ENCODE data around the gene ATRNL1.

ATRNL1 gene

DNA sequence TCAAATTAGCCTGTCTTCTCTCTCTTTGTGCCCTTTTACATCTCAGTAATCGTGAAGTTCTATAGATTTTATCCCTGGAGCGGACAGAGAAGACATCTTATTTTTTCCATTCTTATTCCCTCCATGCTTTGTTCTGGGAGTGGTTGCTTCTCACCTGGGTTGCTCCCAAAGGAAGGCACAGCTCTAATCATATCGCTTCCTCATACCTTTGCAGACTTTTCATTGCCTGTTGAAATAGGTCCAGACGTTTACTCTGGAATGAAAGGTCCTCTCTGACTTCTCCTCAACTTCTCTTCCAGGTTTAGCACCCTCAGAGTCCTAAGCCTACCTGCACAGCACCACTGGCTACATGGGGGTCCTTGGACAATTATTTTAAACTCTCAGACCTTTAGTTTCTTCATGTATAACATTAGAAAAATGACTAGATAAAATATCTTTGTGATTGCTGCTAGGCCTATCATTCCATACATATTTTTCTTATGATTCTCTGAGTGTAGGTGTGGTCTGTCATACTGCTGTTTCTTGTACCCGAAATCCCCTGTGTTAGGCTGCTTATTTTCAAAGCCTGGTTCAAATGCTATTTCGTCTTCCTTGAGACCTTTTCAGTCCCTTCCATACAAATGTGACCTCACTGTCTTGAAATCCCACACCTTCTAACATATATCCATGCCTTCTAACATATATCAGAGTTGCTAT is 761.7 kb downstream of the ATRNL1 start:
- DNase-seq: no peak

DNA sequence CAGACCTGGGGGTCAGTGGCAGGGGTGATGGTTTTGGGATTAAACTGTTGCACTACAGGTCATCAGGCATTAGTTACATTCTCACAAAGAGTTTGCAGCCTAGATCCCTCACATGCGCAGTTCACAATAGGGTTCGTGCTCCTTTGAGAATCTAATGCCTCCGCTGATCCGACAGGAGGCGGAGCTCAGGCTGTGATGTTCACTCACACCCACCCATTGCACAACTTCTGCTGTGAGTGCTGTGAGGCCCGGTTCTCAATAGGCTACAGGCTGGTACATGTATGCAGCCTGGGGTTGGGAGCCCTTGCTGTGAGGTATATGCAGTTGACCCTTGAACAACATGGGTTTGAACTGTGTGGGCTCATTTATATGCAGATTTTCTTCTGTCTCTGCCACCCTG is 763.4 kb downstream of the ATRNL1 start:
- no peak for DNase-seq

DNA sequence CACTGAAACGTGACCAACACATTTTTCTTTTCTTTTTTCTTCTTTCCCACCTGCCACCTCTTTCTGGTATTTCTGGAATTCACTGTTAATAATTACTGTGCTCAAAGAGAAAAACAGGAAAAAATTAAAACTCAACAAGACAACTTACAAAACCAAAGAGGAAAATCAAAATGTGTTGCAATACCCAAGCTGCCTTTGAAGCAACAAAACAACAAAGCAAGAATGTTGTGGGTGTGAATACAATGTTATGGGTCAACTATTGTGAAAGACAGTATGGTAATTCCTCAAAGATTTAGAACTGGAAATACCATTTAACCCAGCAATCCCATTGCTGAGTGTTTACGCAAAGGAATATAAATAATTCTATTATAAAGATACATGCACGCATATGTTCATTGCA is 764.7 kb downstream of the ATRNL1 start:
- no peak for DNase-seq

DNA sequence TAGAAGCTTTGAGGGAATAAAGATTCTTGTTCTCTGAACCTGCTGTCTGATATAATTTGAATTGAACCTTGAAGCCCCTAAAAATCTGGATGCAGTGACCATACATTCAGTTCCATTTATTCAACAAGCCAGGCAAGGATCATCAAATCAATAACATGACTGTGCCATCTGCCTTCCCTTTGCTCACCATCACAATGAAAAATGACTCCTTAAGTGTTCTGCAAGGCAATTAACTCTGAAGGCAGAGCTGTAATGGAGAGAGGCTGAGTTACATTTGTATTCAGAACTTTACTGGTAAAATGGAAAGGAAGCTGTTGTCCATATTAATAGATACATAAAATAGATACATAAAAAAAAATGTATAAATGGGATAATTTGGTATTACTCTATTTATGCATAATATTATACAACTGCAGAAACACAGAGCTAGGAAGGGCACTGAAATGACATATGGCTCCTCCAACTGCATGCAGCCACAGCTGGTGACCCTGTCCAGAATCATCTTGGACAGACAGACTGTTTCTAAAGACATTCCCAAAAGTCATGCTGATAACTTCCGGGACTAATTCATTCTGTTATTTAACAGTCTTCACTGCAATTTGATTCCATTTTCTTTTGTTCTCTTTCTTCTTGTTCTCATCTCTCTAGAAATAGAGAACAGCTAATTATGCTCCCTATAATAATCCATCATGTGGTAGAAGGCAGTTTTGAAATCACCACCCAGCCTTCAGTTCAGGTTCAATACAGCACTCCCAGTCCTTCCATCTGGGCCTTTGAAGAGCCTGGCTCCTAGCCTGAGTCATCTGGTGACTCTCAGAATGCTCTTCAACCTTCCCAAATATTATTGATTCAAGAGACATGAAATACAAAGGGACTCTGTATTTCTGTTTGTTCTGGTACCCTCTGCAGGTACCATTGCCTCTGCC is 767.3 kb downstream of the ATRNL1 start:
- DNase-seq: no peak

DNA sequence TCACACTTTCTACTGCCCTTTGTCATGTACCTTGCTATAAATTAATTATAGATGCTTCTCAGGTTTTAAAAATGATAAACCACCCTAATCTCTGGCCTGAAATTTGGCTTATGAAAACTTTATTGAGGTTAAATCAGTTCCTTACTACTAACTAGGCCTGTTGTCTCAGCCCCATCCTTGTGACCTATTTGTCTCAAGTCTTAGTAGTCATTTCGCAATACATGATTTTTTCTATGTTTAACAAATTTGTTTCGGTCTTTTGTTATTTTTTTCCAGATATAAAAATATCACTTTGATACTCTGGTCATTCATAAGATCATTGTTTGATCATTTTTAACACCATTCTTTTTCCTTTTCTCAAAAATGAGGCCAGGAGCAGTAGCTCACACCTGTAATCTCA is 768.3 kb downstream of the ATRNL1 start:
- DNase-seq: no peak

DNA sequence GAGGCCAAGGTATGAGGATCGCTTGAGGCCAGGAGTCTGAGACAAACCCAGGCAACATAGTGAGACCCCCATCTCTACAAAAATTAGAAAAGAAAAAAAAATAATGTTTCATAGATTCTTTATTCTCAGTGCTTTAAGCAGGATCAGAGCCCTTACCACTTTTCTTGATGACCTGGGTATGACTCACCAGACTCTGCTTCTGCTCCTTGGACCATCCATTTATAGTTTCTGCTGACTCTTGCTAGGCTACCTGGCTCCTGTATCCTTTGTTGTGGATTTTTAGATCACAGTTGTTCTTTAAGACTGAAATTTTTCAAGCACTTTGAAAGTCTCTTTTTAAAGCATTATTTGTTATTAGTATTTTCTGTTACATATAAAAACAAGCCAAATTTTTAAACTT is 768.7 kb downstream of the ATRNL1 start:
- DNase-seq: no peak

- no peak for DNase-seq
These were observed 773.0 kb downstream of the ATRNL1 start for GRCh38 chr10:115866174-115866573.

DNA sequence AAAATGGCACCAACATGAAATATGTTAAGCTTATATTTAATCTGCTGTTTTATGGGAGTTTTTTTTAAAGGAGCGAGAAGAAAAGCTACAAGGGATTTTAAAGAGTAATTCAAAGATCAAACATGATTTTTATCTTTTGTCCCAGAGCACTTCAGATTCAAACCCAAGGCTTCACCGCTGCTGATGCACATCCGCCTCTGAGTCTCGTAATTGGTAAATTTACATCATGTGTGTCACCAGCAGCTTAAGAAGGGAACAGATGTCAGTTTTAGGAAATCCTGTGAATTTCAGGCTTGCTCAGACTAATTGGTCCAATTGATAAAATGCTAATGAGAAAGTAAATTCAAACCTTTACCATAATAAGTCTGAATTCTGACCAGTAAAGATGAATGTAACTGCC is 773.5 kb downstream of the ATRNL1 start:
- DNase-seq: no peak

DNA sequence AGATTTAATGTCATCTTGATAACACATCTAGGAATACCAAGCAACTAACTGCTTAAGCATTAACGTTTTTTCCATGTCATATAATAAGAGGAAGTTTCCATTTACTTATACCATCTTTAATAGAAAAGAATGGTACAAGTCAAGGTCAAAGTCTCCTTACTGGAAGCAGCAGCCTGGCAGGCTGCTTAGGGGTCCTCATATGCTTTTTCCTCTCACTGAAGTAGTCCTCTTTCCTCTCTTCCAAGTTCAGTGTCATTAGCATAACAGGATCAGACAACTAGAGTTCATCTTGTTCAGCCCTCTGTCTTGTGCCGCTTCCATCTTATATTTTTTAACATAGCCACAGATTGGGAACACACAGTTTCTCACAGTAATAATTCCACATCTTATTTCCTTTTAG is 774.1 kb downstream of the ATRNL1 start:
- DNase-seq: no peak

- no peak for DNase-seq
These were observed 778.7 kb downstream of the ATRNL1 start for GRCh38 chr10:115871855-115872254.

DNA sequence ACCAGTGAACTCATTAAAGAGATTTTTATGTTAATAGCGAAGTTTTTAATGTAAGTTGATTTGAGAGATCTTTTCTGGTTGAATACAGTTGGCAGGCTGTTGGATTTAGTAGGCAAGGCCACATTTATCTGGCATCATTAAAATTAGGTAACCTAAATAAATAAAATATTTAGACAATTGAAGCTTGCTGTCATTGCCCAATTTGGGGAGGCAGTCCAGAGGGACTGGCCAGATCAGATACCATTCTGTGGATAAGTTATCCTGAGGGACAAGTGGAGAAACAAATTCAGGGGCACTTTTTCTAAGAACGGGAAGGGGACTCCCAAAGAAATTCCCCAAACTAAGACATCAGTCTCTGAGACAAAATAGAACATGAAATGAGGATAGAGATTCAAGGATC is 782.0 kb downstream of the ATRNL1 start:
- no peak for DNase-seq

GRCh38 chr10:115879372-115880089 is 786.4 kb downstream of the ATRNL1 start:
- no peak for DNase-seq

DNA sequence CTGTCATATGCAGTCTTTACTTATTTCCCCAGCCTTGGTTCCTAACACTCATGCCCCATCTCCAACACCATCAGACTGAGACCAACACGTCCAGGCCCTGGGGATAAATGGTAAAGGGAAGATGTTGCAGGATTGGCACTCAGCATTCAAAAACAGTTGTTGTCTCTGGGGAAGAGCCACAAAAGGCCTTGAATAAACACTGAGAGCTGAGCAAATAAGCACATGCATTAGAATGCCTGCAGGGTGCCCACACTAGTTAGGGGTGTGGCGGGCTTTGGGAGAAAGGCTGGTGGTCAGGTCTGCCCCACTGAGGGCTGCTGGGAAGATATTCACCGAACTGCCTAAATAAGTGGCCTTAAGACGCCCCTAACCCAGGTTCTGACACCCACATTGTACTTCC is 788.9 kb downstream of the ATRNL1 start:
- DNase-seq: no peak

- DNase-seq: no peak
These were observed 790.2 kb downstream of the ATRNL1 start for GRCh38 chr10:115883372-115883771.

DNA sequence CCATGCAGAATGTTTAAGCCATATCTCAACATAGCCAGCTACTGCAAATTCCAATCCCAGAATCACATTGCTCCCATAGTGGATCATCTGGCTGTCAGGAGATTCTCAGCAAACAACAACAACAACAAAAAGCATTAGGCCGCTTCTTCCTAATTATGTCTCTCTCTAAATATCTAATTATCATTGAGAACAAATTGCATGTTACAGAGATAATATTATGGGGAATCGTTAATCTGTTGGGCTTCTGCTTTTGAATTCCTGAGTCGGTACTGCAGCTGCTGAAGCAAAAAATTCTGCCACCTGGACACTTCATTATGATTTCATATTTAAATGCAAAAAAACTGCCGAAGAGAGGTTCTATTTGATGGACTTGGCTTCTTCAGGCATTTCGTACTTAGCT is 791.2 kb downstream of the ATRNL1 start:
- no peak for DNase-seq

GRCh38 chr10:115895166-115895565 is 802.0 kb downstream of the ATRNL1 start:
- no peak for DNase-seq

- no peak for DNase-seq
These were observed 805.1 kb downstream of the ATRNL1 start for GRCh38 chr10:115898242-115898641.

DNA sequence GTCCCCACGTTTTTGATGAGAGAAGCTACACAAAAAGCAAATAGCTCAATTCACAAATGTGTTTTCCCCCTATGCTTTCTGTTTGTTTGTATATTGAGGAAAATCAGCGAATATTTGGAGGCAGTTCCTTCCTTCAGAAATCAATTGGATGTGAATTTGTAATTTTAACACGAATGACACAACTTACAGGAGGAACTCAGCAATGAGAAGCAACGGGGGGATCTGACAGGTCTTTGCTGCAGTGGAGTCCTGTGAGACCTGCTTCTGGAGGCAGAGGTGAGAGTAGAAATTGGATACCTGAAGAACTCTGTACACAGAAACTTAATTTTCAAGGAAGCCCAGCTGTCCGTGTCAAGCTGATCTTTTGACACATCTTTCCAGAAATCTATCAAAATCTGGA is 809.4 kb downstream of the ATRNL1 start:
- DNase-seq: no peak

GRCh38 chr10:115903207-115903606 is 810.0 kb downstream of the ATRNL1 start:
- DNase-seq: no peak

DNA sequence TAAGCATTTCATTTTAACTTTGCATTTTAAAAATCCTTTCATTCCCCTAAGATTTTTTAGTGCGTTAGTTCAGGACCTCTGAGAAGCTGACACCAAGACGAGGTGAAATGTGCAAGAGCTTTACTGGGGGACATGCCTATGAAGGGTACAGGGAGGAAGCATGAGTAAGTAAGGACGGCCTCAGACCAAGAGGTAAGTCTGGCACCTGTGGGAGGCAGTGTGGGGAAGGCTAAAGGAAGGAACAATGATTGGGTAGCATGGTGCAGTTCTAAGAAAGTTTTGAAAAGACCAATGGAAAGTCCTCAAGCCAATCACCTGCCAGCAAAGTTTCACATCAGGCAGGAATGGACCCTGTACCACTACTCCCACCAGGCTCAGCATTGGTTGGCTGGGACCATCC is 810.7 kb downstream of the ATRNL1 start:
- DNase-seq: no peak

DNA sequence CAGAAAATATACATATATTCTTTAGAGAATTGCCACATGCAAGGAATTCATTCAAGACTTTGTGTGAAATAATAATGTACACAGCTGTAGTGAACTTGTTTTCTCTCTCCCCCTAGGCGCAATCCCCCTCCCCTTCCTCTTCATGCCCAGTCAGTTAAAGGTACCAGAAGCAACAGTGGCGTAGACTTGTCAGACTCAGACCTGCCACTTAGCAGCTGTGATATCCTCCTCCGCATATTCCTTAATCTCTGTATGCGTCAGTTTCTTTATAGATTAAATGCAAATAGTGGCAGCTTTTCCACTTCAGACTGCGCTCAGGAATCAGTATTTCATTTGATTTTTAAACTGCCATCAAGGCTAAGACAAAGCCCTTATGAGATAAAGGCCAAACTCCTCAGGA is 815.9 kb downstream of the ATRNL1 start:
- no peak for DNase-seq

- DNase-seq: no peak
These were observed 817.0 kb downstream of the ATRNL1 start for GRCh38 chr10:115909962-115910731.

DNA sequence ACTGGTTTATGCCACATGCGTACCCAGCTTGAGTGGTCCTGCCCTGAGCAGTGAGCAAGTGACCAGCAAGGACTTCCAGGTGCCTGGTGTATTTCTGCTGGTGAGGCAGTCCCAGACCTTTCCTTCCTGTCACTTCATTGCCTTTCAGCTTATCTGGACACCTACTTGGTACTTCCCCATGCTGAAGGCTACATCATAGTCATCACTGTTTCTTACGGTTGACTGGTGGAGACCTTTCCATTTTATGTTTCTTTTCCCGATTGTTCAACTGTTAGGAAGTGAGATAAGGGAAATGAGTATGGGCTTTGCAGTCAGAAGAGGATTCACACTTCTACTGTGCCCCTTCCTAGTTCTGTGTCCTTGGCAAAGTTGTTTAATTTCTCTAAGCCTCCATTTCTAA is 821.3 kb downstream of the ATRNL1 start:
- DNase-seq: no peak
